ENCODE measurements around the gene PPP1R8. TPM values are rescaled to one million over a fixed set of nuclear protein-coding genes. Genes with fewer than 3 reads are reported as not detected.
"Not testable (repeated sequence)": the region's sequence is repeated elsewhere in the genome, so short reads cannot be mapped to it uniquely, and the experiment has no call there.

Gene PPP1R8
- polyA plus RNA-seq, 1 experiment, result 52.7 TPM

DNA sequence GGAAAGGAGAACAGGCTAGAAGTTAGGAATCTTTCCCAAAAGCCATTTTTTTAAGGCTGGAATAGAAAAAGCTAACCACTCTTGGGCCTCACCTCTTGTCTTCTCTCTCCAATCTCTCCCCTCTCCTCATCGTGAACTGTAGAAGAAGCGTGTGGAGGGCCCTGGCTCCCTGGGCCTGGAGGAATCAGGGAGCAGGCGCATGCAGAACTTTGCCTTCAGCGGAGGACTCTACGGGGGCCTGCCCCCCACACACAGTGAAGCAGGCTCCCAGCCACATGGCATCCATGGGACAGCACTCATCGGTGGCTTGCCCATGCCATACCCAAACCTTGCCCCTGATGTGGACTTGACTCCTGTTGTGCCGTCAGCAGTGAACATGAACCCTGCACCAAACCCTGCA is 19.4 kb downstream of the PPP1R8 start:
- H3K27ac ChIP-seq (ENCODE audit: low read depth, low read length), result no peak overlapping the region
- ChIA-PET CTCF (interaction anchor here (1.5 kb wide), 1 partner anchor 16 kb away, joined by 3 read pairs; no protein-coding TSS in a partner anchor), POLR2A (no interaction called here)
- H3K27me3 ChIP-seq (ENCODE audit: control insufficient read depth, insufficient read depth, low read length), result no peaks in the 10 kb centered on the region
- DNase-seq (ENCODE audit: low read depth, low spot score), result no peak
- TF ChIP-seq, protein P1, sequence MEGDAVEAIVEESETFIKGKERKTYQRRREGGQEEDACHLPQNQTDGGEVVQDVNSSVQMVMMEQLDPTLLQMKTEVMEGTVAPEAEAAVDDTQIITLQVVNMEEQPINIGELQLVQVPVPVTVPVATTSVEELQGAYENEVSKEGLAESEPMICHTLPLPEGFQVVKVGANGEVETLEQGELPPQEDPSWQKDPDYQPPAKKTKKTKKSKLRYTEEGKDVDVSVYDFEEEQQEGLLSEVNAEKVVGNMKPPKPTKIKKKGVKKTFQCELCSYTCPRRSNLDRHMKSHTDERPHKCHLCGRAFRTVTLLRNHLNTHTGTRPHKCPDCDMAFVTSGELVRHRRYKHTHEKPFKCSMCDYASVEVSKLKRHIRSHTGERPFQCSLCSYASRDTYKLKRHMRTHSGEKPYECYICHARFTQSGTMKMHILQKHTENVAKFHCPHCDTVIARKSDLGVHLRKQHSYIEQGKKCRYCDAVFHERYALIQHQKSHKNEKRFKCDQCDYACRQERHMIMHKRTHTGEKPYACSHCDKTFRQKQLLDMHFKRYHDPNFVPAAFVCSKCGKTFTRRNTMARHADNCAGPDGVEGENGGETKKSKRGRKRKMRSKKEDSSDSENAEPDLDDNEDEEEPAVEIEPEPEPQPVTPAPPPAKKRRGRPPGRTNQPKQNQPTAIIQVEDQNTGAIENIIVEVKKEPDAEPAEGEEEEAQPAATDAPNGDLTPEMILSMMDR (IDR thresholded peaks at IDR 0.05; ENCODE audit: low read depth, low read length), result no peak
- no peaks in the 10 kb centered on the region for H3K9me3 ChIP-seq (ENCODE audit: control insufficient read depth, insufficient read depth, low read length)
- H3K4me3 ChIP-seq (ENCODE audit: low read depth, low read length), result no peak overlapping the region

DNA sequence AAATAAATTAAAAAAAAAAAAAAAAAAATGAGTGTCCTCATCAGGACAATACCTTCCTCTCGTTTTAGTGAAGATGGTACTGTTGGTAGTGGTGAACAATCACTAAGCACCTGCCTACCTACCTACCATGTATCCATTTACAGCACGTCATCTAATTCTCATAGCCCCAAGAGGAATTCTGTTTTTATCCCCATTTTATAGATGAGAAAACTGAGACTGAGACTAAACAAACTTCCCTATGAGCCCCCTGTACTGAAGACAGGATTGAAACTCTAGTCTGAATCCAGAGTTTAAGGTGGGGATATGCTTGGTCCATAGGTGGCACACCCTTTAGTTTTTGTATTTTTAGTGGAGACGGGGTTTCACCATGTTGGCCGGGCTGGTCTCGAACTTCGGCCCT is 24.5 kb downstream of the PPP1R8 start:
- H3K9me3 ChIP-seq (ENCODE audit: control insufficient read depth, insufficient read depth, low read length), result no peaks in the 10 kb centered on the region
- H3K27me3 ChIP-seq (ENCODE audit: control insufficient read depth, insufficient read depth, low read length), result no peaks in the 10 kb centered on the region
- POLR2A ChIA-PET, result no interaction called here
- DNase-seq (ENCODE audit: low read depth, low spot score), result no peak
- TF ChIP-seq, protein P1 (IDR thresholded peaks at IDR 0.05; ENCODE audit: low read depth, low read length), result no peak
- no peak overlapping the region for H3K4me3 ChIP-seq (ENCODE audit: low read depth, low read length)
- CTCF ChIA-PET, result interaction anchor here (0.6 kb wide), 1 partner anchor 186 kb away, joined by 3 read pairs; no protein-coding TSS in a partner anchor
- H3K27ac ChIP-seq (ENCODE audit: low read depth, low read length), result no peak overlapping the region

DNA sequence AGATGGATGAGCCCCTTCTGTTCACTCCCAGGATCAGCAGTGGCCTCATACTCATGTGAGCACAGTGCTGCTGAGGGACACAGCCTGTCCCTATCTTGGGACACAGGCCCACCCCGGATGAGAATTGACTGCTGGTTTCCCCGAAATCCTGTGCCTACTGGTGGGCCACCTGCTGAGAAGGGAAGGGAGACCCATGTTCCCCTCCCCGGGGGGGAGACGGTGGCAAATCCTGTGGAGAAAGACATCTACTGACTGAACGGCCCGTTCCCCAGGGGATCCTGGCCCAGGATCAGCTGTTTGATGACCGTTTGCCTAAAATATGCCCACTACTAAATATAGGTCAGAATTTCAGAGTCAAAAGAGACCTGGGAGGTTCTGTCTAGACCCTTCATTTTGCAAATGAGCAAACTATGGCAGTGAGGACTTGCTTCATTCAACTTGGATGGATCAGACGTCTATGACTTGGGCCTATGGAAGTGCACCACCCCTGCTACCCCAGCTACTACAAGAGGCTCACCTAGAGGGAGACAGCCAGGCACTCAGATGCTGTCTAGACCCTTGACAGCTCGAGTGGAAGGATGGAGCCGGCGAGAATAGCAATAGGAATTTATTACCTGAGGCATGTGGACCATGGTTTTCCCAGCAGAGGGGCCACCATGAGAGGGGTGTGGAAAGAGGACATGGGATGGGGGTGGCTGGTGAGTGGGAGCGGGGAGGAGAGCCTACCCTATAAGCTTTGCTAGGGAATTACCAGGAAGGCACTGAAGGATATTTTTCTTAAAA is 26.2 kb downstream of the PPP1R8 start:
- ChIA-PET CTCF (interaction anchor here (0.5 to 3.2 kb wide), 10 partner anchors 18 to 763 kb away, joined by 3 to 51 read pairs (median 4); no protein-coding TSS in a partner anchor), POLR2A (interaction anchor here (0.6 to 0.7 kb wide), 2 partner anchors 37 to 148 kb away, joined by 7 read pairs; no protein-coding TSS in a partner anchor)
- Histone ChIP-seq H3K9me3 (ENCODE audit: control insufficient read depth, insufficient read depth, low read length) (no peaks in the 10 kb centered on the region), H3K4me3 (ENCODE audit: low read depth, low read length) (no peak overlapping the region), H3K27ac (ENCODE audit: low read depth, low read length) (no peak overlapping the region), H3K27me3 (ENCODE audit: control insufficient read depth, insufficient read depth, low read length) (no peaks in the 10 kb centered on the region)
- TF ChIP-seq, protein P1 (IDR thresholded peaks at IDR 0.05; ENCODE audit: low read depth, low read length), result no peak
- no peak for DNase-seq (ENCODE audit: low read depth, low spot score)

DNA sequence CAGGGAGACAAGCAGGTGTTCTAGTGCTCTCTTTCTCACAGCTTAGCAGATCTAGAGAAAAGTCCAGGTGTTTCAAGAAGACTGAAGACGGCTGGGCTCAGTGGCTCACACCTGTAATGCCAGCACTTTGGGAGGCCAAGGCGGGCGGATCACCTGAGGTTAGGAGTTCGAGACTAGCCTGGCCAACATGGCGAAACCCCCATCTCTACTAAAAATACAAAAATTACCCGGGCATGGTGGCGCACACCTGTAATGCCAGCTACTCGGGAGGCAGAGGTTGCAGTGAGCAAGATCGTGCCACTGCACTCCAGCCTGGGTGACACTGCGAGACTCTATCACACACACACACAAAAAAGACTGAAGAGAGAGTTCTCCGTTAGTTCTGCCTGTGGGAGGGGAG is 27.0 kb downstream of the PPP1R8 start:
- H3K9me3 ChIP-seq (ENCODE audit: control insufficient read depth, insufficient read depth, low read length); DNase-seq (ENCODE audit: low read depth, low spot score); H3K27ac ChIP-seq (ENCODE audit: low read depth, low read length); H3K4me3 ChIP-seq (ENCODE audit: low read depth, low read length); H3K27me3 ChIP-seq (ENCODE audit: control insufficient read depth, insufficient read depth, low read length): not testable (repeated sequence)
- POLR2A ChIA-PET, result interaction anchor here (0.7 to 1.4 kb wide), 2 partner anchors 27 to 352 kb away, joined by 4 read pairs; partner anchors contain the start of gene PPP1R8
- CTCF ChIA-PET, result interaction anchor here (0.6 to 3.2 kb wide), 19 partner anchors 9 to 358 kb away, joined by 3 to 51 read pairs (median 4); no protein-coding TSS in a partner anchor

DNA sequence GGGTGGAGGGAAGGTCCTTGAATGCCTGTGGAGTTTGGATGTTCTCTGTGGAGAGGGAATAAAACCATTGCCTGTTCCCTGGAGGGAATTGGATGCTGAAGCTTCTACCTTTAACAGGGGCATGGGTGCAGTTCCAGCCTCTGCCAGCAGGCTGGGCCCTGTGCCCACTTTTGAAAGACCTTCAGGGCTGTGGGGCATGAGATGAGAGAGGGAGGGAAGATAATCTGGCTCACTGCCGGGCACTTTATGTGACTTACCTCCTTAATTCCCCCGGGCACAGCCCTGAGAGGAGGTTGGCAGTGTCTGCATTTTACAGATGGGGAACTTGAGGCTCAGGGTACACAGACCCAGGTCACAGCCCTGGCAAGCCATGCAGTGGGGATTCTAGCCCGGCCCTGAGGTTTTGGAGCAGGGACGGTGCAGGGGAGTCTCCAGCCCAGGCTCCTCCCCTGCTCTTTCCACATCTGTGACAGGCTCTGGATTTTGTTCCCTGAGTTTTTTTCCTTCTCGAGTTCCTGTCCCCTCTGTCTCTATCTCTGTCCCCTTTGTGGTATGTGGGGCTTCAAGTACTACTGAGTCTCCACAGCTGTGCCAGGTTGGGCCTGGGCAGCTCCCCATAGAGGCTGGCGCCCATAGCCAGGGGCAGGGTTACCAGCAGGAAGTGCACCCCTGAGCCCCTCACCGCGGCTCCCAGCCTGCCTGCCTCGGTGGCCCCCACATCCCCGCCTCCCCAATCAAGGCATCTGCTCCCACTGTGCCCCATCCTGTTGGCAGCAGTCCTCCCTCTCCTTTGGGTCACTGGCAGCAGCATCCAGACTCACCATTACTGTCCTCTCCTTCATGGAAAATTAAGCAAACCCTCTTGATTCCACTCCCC is 27.7 kb downstream of the PPP1R8 start:
- TF ChIP-seq, protein P1 (IDR thresholded peaks at IDR 0.05; ENCODE audit: low read depth, low read length), result peak; percentile 97
- CTCF ChIA-PET, result interaction anchor here (0.6 to 3.2 kb wide), 18 partner anchors 10 to 359 kb away, joined by 3 to 51 read pairs (median 4); no protein-coding TSS in a partner anchor
- H3K4me3 ChIP-seq (ENCODE audit: low read depth, low read length), result no peak overlapping the region
- DNase-seq (ENCODE audit: low read depth, low spot score), result peak; percentile 63
- H3K9me3 ChIP-seq (ENCODE audit: control insufficient read depth, insufficient read depth, low read length), result no peaks in the 10 kb centered on the region
- no peaks in the 10 kb centered on the region for H3K27me3 ChIP-seq (ENCODE audit: control insufficient read depth, insufficient read depth, low read length)
- POLR2A ChIA-PET, result interaction anchor here (1.4 kb wide), 1 partner anchor 28 kb away, joined by 4 read pairs; the partner anchor contains the start of gene PPP1R8
- no peak overlapping the region for H3K27ac ChIP-seq (ENCODE audit: low read depth, low read length)

All from AG04450 (cell line).